Measurements from ENCODE around the gene TEAD4.

Gene TEAD4

DNA sequence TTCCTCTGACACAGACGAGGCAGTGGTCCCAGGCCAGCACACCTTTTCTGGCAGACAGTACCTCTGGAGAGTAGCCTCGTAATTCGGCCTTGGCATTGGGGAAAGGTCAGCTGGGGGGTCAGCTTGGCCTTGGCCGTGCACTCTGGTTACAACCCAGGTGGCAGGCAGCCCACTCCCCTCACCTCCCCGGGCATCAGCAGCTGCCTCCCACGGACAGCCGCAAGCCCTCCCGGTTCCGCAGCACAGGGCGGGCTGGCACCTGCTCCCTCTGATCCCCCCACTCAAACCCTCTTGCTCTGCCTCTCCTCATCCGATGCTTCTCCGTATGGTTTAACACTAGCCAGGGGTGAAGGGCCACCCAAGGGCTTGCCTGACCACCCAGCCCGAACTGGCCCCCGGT, 50.6 kb downstream of the TEAD4 start:
- POLR2A ChIA-PET, result no interaction called here
- CTCF ChIA-PET, result no interaction called here
- no peak for DNase-seq (ENCODE audit: extremely low spot score)
- TF ChIP-seq, protein P1, sequence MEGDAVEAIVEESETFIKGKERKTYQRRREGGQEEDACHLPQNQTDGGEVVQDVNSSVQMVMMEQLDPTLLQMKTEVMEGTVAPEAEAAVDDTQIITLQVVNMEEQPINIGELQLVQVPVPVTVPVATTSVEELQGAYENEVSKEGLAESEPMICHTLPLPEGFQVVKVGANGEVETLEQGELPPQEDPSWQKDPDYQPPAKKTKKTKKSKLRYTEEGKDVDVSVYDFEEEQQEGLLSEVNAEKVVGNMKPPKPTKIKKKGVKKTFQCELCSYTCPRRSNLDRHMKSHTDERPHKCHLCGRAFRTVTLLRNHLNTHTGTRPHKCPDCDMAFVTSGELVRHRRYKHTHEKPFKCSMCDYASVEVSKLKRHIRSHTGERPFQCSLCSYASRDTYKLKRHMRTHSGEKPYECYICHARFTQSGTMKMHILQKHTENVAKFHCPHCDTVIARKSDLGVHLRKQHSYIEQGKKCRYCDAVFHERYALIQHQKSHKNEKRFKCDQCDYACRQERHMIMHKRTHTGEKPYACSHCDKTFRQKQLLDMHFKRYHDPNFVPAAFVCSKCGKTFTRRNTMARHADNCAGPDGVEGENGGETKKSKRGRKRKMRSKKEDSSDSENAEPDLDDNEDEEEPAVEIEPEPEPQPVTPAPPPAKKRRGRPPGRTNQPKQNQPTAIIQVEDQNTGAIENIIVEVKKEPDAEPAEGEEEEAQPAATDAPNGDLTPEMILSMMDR (IDR thresholded peaks at IDR 0.05; ENCODE audit: control extremely low read depth, extremely low read depth, low read depth, missing control alignments), result no peak

DNA sequence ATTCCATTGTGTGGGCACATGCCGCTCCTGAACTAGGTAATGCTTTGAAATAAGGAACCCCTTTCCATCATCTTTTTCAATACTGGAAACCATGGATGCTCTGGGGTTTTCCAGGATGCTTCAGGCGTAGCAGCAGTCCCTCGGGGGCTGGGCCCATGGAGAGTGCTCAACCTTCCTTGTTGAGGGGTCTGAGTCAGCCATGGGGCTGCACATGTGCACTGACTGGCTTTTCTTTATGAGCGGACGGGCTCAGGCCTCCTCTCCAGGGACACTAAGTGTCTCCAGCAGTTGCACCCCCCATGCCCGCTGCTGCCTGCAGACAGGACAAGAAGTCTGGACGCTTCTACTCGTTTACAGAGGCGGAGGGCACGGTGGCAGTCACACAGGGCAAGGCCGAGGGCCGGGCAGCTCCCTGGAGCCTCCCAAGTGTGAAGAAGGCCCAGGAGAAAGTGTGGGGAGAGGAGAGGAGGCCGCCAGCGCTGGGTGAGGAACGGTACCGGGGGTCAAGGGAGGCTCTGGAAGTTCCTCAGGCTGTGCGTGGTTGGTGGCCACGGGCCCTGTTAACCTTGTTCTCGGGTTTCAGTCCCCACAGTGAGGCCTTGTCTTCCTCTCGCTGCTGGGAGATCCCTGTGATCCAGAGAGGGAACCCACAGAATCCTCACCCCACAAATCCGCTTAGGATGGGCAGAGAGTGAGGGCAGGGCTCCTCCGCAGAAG, 51.2 kb downstream of the TEAD4 start:
- ChIA-PET CTCF (no interaction called here), POLR2A (no interaction called here)
- TF ChIP-seq, protein P1 (IDR thresholded peaks at IDR 0.05; ENCODE audit: control extremely low read depth, extremely low read depth, low read depth, missing control alignments), result no peak
- DNase-seq (ENCODE audit: extremely low spot score), result no peak

DNA sequence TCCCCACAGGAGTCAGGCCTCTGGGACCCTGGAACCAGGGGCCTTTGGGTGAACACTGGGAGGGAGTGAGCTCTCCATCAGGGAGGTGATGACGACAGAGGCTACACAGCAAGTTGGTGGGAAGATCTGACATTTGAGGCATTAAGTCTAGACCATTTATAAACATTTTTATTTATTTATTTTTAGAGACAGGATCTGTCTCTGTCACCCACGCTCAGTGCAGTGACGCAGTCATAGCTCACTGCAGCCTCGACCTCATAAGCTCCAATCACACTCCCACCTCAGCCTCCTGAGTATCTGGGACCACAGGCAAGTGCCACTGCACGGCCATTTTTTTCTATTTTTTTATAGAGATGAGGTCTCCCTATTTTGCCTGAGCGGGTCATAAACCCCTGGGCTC, 53.6 kb downstream of the TEAD4 start:
- CTCF ChIA-PET, result interaction anchor here (1.5 kb wide), 1 partner anchor 10 kb away, joined by 4 read pairs; no protein-coding TSS in a partner anchor
- DNase-seq (ENCODE audit: extremely low spot score), result no peak
- POLR2A ChIA-PET, result no interaction called here
- TF ChIP-seq, protein P1 (IDR thresholded peaks at IDR 0.05; ENCODE audit: control extremely low read depth, extremely low read depth, low read depth, missing control alignments), result no peak

DNA sequence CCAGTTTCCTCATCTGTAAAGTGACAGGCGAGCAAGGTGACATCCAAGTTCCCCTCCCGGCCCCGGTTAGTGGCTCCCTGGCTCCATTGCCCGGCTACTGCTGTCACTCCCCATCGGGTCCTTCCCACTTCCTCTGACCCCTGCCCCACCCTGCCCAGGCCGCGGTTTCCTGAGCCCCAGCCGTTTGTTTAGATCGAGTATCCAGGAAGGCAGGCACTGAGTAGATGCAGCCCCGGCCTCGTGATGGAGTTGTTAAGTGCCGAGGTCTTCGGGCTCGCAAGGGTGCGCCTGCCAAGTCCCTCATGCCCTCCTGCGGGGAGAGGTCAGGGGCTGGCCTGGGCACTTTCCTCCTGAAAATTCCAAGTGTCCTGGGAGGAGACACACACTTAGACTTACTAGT, 55.4 kb downstream of the TEAD4 start:
- CTCF ChIA-PET, result interaction anchor here (1.5 kb wide), 1 partner anchor 20 kb away, joined by 5 read pairs; no protein-coding TSS in a partner anchor
- TF ChIP-seq, protein P1 (IDR thresholded peaks at IDR 0.05; ENCODE audit: control extremely low read depth, extremely low read depth, low read depth, missing control alignments), result no peak
- DNase-seq (ENCODE audit: extremely low spot score), result no peak
- POLR2A ChIA-PET, result no interaction called here

DNA sequence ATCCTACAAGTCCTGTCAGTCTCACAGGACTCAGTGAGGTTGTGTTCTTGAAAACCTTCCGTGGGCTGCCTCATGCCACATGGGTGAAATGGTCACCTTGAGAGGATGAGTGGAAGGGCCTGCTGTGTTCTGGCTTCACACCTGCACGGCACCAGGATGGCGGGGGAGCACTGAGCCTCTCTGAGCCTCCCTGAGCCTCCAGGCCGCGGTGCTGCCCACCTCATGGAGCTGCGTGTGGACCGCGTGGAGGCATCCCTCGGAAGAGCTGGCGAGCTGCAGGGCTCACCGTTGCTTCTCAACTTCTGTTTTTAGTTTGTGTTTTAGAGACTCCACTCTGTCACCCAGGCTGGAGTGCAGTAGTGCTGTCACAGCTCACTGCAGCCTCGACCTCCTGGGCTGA, 56.2 kb downstream of the TEAD4 start:
- TF ChIP-seq, protein P1 (IDR thresholded peaks at IDR 0.05; ENCODE audit: control extremely low read depth, extremely low read depth, low read depth, missing control alignments), result no peak
- CTCF ChIA-PET, result interaction anchor here (1.5 kb wide), 1 partner anchor 19 kb away, joined by 5 read pairs; no protein-coding TSS in a partner anchor
- no peak for DNase-seq (ENCODE audit: extremely low spot score)
- POLR2A ChIA-PET, result no interaction called here

DNA sequence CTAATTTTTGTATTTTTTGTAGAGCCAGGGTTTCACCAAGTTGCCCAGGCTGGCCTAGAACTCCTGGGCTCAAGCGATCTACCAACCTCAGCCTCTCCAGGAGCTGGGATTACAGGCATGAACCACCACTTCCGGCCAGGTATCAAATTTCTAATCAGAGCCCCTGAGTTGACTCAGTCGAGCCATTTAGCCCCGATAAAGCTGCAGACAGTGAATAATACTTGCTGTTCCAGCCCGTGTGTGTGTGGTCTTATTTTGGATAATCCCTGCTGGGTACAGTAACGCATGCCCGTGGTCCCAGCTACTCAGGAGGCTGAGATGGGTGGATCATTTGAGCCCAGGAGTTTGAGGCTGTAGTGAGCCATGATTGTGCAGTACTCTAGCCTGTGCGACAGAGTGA, 57.0 kb downstream of the TEAD4 start:
- DNase-seq (ENCODE audit: extremely low spot score), result no peak
- ChIA-PET POLR2A (no interaction called here), CTCF (interaction anchor here (1.2 kb wide), 1 partner anchor 16 kb away, joined by 3 read pairs; no protein-coding TSS in a partner anchor)
- TF ChIP-seq, protein P1 (IDR thresholded peaks at IDR 0.05; ENCODE audit: control extremely low read depth, extremely low read depth, low read depth, missing control alignments), result no peak

Data from GM10248 (cell line).